ENCODE measurements around the gene CYP4F2.
A peak's percentile ranks its signal among the peaks of the same experiment; 100 is the strongest.
"Not testable (repeated sequence)": the region's sequence is repeated elsewhere in the genome, so short reads cannot be mapped to it uniquely, and the experiment has no call there.

CYP4F2 gene

DNA sequence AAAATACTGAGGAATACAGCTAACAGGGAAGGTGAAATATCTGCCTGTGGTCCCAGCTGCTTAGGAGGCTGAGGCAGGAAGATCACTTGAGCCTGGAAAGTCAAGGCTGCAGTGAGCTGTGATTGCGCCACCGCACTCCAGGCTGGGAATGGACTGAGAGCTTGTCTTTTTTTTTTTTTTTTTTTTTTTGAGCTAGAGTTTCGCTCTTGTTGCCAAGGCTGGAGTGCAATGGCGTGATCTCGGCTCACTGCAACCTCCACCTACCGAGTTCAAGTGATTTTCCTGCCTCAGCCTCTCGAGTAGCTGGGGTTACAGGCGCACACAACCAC, 54.0 kb downstream of the CYP4F2 start:
- DNase-seq (ENCODE audit: low spot score): not testable (repeated sequence)

DNA sequence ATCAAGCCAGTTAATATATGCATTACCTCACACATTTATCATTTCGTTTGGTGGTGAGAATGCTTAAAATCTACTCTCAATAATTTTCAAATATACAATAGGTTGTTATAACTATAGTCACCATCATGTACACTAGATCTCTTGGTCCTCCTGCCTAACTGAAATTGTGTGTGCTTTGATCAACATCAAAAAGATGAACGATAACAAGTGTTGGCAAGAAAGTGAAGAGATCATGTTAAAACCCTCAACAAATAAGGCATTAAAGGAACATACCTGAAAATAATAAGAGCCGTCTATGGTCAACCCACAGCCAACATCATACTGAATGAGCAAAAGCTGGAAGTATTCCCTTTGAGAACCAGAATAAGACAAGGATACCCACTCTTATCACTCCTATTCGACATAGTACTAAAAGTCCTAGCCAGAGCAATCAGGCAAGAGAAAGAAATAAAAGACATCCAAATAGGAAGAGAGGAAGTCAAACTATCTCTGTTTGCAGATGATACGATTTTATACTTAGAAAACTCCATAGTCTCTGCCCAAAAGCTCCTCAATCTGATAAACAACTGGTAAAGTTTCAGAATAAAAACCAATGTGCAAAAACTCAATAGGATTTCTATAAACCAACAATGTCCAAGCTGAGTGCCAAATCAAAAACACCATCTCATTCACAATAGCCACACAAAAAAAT, 54.5 kb downstream of the CYP4F2 start:
- no peak for DNase-seq (ENCODE audit: low spot score)

GRCh38 chr19:15841875-15842569, 55.9 kb downstream of the CYP4F2 start:
- peak; percentile 12 for DNase-seq (ENCODE audit: low spot score)

- no peak for DNase-seq (ENCODE audit: low spot score)
Measured at GRCh38 chr19:15840833-15841232, 57.0 kb downstream of the CYP4F2 start.

DNA sequence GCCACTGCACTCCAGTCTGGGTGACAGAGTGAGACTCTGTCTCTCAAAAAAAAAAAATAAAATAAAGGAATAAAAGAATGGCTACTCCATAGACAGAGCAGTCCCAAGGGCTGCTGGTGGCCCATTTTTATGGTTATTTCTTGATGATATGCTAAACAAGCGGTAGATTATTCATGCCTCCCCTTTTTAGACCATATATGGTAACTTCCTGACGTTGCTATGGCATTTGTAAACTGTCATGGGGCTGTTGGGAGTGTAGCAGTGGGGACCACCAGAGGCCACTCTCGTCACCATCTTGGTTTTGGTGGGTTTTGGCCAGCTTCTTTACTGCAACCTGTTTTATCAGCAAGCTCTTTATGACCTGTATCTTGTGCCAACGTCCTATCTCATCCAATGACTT, 58.0 kb downstream of the CYP4F2 start:
- DNase-seq (ENCODE audit: low spot score): not testable (repeated sequence)

DNA sequence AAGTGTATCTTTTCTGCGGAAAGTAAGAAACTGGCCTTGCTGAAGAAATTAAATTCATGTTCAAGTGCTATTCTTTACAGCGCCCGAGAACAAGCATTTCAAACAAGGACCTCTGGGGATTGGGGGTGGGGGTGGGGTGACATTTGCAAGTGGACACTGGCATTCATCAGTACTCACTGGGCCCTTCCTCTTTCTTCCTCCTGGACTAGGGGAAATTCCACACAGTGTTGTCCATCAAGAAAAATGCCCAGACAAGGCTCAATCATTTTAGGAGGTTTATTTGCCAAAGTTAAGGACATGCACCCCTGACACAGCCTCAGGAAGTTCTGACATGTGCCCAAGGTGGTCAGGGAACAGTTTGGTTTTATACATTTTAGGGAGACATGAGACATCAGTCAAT, 59.5 kb downstream of the CYP4F2 start:
- DNase-seq (ENCODE audit: low spot score): no peak

- DNase-seq (ENCODE audit: low spot score): no peak
Measured at GRCh38 chr19:15837221-15837731, 60.6 kb downstream of the CYP4F2 start.

DNA sequence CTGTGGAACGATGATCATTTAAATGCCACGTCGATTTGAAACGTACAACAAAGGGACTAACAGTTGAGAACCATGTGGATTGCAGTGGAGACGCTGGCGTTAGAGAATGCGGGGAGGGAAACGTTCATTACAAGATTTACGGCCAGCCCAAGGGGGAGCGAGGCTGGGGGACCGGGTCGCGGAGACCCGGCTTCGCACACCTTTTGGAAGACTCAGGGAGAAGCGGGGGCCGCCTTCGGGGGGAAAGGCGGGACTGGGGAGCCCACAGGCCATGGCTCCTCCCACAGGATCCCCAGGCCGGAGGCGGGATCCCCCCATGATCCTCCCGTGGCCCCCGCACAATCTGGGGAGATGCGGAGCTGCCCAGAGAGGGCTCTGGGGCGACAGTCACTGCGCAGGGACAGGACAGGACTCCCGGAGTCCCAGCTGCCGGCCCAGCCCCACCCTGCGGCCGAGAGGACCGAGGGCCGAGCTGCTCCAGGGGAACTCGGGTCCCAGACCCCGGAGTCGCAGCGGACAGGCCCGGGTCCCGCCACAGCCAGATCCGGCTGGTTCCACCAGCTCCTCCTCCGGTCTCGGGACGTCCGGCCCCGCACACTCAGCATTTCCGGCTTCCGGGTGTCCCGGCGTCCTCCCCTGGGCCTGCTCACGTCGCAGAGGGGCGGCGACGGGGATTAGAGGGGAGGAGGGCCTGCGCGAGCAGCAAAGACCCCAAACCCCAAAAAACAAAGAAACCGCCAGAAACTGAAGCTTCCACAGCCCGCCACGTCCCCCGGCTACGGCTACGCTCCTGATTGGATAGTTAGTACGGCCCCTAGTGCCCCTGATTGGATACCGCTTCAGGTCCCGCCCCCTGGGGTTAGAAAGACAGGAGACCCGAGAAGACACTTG, 61.3 kb downstream of the CYP4F2 start:
- peak; percentile 84 for DNase-seq (ENCODE audit: low spot score)

DNA sequence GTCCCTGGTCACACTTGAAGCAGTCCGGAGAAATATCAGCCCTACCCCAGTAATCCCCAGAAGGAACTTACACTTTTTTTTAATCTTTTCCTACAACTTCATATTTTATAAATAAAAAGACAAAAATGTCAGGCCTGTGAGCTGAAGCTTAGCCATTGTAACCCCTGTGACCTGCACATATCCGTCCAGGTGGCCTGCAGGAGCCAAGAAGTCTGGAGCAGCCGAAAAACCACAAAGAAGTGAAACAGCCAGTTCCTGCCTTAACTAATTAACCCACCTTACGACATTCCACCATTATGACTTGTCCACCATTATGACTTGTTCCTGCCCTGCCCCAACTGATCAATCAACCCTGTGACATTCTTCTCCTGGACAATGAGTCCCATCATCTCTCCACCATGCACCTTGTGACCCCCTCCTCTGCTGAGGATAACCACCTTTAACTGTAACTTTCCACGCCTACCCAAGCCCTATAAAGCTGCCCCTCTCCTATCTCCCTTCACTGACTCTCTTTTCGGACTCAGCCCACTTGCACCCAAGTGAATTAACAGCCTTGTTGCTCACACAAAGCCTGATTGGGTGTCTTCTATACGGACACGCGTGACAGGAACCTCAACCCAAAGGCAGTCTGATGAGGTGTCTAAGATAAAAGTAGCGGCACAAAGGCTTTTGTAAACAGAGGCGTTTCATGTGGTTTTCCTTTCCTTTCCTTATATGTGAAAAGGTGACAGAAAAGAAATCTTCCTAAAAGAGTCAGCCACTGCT, 62.1 kb downstream of the CYP4F2 start:
- not testable (repeated sequence) for DNase-seq (ENCODE audit: low spot score)

DNA sequence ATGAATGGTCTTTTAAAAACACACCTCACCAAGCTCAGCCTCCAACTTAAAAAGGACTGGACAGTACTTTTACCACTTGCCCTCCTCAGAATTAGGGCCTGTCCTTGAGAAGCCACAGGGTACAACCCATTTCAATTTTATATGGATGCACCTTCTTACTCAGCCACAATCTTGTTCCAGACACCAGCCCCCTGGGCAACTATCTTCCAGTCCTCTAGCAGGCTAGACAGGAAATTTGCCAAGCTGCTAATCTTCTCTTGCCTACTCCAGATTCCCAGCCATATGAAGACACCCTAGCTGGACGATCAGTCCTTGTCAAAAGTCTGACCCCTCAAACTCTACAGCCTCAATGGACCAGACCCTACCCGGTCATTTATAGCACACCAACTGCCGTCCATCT, 63.6 kb downstream of the CYP4F2 start:
- DNase-seq (ENCODE audit: low spot score): not testable (repeated sequence)

- no peak for DNase-seq (ENCODE audit: low spot score)
Measured at GRCh38 chr19:15831626-15832025, 66.2 kb downstream of the CYP4F2 start.

DNA sequence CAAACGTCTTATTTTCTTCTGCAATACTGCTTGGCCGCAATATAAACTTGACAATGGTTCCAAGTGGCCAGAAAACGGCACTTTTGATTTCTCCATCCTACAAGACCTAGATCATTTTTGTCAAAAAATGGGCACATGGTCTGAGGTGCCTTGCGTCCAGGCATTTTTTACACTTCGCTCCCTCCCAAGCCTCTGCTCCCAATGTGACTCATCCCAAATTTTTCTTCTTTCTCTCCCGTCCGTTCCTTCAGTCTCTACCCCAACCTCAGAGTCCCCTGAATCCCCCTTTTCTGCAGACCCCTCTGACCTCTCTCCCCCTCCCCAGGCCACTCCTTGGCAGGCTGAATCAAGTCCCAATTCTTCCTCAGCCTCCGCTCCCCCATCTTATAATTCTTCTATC, 68.1 kb downstream of the CYP4F2 start:
- no peak for DNase-seq (ENCODE audit: low spot score)

GRCh38 chr19:15829306-15829698, 68.6 kb downstream of the CYP4F2 start:
- DNase-seq (ENCODE audit: low spot score): no peak

DNA sequence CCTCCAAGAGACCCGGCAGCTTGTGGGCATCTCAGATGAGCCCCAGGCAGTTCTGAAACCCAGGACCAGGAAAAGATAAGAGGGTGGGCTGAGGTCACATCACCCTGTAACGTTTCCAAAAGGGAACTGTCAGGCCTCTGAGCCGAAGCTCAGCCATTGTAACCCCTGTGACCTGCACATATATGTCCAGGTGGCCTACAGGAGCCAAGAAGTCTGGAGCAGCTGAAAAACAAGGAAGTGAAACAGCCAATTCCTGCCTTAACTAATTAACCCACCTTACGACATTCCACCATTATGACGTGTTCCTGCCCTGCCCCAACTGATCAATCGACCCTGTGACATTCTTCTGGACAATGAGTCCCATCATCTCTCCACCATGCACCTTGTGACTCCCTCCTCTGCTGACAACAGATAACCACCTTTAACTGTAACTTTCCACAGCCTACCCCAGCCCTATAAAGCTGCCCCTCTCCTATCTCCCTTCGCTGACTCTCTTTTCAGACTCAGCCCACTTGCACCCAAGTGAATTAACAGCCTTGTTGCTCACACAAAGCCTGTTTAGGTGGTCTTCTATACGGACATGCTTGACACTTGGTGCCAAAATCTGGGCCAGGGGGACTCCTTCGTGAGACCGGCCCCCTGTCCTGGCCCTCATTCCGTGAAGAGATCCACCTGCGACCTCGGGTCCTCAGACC, 69.1 kb downstream of the CYP4F2 start:
- DNase-seq (ENCODE audit: low spot score): not testable (repeated sequence)

- no peak for DNase-seq (ENCODE audit: low spot score)
Measured at GRCh38 chr19:15828121-15828610, 69.7 kb downstream of the CYP4F2 start.

Measured in HuH-7 (cell line).